Measurements from ENCODE around the gene ZRANB1. TPM values are rescaled to one million over a fixed set of nuclear protein-coding genes. Genes with fewer than 3 reads are reported as not detected.
"Not testable (repeated sequence)": the region's sequence is repeated elsewhere in the genome, so short reads cannot be mapped to it uniquely, and the experiment has no call there.

The ZRANB1 gene
- polyA plus RNA-seq, 1 experiment, result 9.3 TPM

GRCh38 chr10:124909563-124909962 lies 32.4 kb upstream of the ZRANB1 start:
- ChIA-PET POLR2A (no interaction called here), CTCF (no interaction called here)
- DNase-seq (ENCODE audit: low read depth), result no peak
- TF ChIP-seq, protein P1, sequence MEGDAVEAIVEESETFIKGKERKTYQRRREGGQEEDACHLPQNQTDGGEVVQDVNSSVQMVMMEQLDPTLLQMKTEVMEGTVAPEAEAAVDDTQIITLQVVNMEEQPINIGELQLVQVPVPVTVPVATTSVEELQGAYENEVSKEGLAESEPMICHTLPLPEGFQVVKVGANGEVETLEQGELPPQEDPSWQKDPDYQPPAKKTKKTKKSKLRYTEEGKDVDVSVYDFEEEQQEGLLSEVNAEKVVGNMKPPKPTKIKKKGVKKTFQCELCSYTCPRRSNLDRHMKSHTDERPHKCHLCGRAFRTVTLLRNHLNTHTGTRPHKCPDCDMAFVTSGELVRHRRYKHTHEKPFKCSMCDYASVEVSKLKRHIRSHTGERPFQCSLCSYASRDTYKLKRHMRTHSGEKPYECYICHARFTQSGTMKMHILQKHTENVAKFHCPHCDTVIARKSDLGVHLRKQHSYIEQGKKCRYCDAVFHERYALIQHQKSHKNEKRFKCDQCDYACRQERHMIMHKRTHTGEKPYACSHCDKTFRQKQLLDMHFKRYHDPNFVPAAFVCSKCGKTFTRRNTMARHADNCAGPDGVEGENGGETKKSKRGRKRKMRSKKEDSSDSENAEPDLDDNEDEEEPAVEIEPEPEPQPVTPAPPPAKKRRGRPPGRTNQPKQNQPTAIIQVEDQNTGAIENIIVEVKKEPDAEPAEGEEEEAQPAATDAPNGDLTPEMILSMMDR (IDR thresholded peaks at IDR 0.05; ENCODE audit: insufficient read depth, low read depth, low read length), result no peak
- Histone ChIP-seq H3K36me3 (ENCODE audit: control insufficient read depth, insufficient read depth, low read length) (no peaks in the 10 kb centered on the region), H3K27me3 (ENCODE audit: control insufficient read depth, insufficient read depth, low read length) (no peaks in the 10 kb centered on the region), H3K4me3 (ENCODE audit: low read depth, low read length) (no peak overlapping the region)

- H3K4me3 ChIP-seq (ENCODE audit: low read depth, low read length), result no peak overlapping the region
- no peaks in the 10 kb centered on the region for H3K36me3 ChIP-seq (ENCODE audit: control insufficient read depth, insufficient read depth, low read length)
- POLR2A ChIA-PET, result interaction anchor here (0.6 kb wide), 1 partner anchor 257 kb away, joined by 6 read pairs; no protein-coding TSS in a partner anchor
- no peak for DNase-seq (ENCODE audit: low read depth)
- TF ChIP-seq, protein P1 (IDR thresholded peaks at IDR 0.05; ENCODE audit: insufficient read depth, low read depth, low read length), result no peak
- no peaks in the 10 kb centered on the region for H3K27me3 ChIP-seq (ENCODE audit: control insufficient read depth, insufficient read depth, low read length)
- CTCF ChIA-PET, result interaction anchor here (0.7 to 1.5 kb wide), 5 partner anchors 9 to 439 kb away, joined by 3 to 4 read pairs (median 3); no protein-coding TSS in a partner anchor
Observed at GRCh38 chr10:124911124-124912067, 30.5 kb upstream of the ZRANB1 start.

DNA sequence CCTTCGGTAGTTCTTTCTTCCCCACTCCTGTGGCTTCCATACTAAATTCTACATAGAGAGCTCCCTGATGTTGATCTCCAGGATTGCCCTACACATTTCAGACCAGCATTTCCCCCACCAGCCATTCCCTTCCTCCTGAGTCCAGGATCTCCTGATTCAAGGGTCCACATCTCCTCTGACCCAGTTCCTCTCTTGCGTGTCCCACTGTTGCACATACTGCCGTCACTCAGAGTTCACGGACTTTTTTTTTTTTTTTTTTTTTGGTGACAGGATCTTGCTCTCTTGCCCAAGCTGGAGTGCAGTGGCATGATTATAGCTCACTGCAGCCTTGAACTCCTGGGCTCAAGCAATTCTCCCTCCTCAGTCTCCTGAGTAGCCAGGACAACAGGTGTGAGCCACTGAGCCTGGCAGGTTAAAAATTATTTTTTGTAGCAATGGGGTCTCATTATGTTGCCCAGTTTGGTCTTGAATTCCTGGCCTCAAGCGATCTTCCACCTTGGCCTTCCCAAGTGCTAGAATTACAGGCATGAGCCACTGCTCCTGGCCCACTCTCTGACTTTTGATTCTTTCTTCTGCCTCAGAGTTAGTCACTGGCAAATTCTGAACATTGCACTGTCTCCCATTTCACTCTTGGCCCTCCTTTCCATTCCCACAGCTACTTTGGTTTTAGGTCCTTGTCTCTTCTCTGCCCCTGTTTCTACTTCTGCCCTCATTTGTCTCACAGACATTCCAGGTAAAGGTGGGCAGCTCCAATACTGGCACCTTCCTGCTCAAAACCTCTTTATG lies 29.6 kb upstream of the ZRANB1 start:
- H3K4me3 ChIP-seq (ENCODE audit: low read depth, low read length), result no peak overlapping the region
- POLR2A ChIA-PET, result no interaction called here
- TF ChIP-seq, protein P1 (IDR thresholded peaks at IDR 0.05; ENCODE audit: insufficient read depth, low read depth, low read length), result no peak
- no peaks in the 10 kb centered on the region for H3K27me3 ChIP-seq (ENCODE audit: control insufficient read depth, insufficient read depth, low read length)
- CTCF ChIA-PET, result interaction anchor here (0.7 kb wide), 1 partner anchor 37 kb away, joined by 4 read pairs; no protein-coding TSS in a partner anchor
- no peaks in the 10 kb centered on the region for H3K36me3 ChIP-seq (ENCODE audit: control insufficient read depth, insufficient read depth, low read length)
- no peak for DNase-seq (ENCODE audit: low read depth)

DNA sequence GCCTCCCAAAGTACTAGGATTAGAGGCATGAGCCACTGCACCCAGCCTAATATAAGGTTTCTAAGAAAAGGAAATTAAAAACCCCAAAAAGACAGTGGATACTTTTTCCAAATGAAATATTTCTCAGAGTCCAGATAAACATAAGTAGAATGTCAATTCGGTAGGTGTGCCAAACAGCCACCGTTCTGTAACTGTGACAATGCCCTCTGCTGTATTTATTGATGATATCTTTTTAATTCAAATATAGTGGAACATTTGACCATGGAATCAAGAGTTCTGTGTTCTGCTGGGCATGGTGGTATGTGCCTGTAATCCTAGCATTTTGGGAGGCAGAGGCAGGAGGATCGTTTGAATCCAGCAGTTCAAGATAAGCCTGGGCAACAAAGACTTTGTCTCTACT lies 28.8 kb upstream of the ZRANB1 start:
- TF ChIP-seq, protein P1 (IDR thresholded peaks at IDR 0.05; ENCODE audit: insufficient read depth, low read depth, low read length), result no peak
- no peak for DNase-seq (ENCODE audit: low read depth)
- Histone ChIP-seq H3K27me3 (ENCODE audit: control insufficient read depth, insufficient read depth, low read length) (no peaks in the 10 kb centered on the region), H3K36me3 (ENCODE audit: control insufficient read depth, insufficient read depth, low read length) (no peaks in the 10 kb centered on the region), H3K4me3 (ENCODE audit: low read depth, low read length) (no peak overlapping the region)
- POLR2A ChIA-PET, result no interaction called here
- CTCF ChIA-PET, result no interaction called here

GRCh38 chr10:124914398-124914797 lies 27.5 kb upstream of the ZRANB1 start:
- POLR2A ChIA-PET, CTCF ChIA-PET: not testable (repeated sequence)

More at GRCh38 chr10:124914398-124914797, 27.5 kb upstream of the ZRANB1 start:
- not testable (repeated sequence) for DNase-seq (ENCODE audit: low read depth); H3K4me3 ChIP-seq (ENCODE audit: low read depth, low read length); H3K36me3 ChIP-seq (ENCODE audit: control insufficient read depth, insufficient read depth, low read length); H3K27me3 ChIP-seq (ENCODE audit: control insufficient read depth, insufficient read depth, low read length)

Data from BJ (cell line).